ENCODE measurements around the gene KRTAP5-9.
"Not testable (repeated sequence)": the region's sequence is repeated elsewhere in the genome, so short reads cannot be mapped to it uniquely, and the experiment has no call there.

Gene KRTAP5-9, protein sequence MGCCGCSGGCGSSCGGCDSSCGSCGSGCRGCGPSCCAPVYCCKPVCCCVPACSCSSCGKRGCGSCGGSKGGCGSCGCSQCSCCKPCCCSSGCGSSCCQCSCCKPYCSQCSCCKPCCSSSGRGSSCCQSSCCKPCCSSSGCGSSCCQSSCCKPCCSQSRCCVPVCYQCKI

DNA sequence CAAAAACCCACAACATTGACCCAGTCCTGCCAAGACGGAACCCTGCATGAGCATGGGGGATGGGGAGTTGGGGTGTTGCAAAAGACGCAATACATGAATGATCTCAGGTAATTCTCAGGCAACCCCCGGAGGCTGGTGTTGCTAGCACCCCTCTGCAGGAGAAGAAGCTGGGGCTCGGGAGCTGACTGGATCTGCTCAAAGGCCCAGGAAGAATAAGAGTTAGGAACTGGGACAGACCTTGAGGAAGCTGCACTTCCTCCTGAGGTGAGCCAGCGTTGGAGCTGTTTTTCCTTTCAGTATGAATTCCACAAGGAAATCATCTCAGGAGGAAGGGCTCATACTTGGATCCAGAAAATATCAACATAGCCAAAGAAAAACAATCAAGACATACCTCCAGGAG is at the start of gene KRTAP5-9:
KRTAP5-9 (plus strand) TSS at position 301 of the 400 bp plus-strand sequence. CDS start 238 bp downstream, outside the sequence.
- DNase-seq: no peak

DNA sequence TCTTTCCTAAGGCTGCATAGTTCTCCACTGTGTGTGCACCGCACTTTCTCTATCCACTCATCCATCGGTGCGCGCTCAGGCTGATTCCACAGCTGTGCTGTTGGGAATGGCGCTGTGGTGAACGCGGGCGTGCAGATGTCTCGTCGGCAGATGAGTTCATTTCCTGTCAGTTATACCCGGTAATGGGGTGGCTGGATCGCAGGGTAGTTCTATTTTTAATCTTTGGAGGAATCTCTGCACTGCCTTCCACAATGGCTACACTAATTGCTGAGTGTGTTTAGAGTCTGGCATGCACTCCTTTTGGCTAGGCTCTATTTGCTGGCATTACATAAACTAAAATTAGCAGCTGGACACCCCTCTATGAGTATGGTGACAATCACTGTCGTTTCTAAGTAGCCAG is 49.1 kb upstream of the KRTAP5-9 start:
- DNase-seq: no peak

DNA sequence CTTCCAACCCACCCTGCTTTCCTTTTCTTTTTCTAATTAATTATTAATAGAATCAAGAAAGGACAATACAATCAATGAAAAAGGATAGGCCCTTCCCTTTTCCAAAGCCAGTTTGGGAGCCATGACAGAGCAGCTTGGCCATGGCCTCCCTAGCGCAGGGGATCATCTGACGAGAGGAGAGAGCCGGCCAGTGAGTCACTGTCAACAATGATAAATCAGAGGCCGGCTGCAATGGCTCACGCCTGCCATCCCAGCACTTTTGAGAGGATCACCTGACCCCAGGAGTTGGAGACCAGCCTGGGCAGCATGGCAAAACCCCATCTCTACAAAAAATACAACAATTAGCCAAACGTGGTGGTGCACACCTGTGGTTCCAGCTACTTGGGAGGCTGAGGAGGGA is 48.7 kb upstream of the KRTAP5-9 start:
- DNase-seq: no peak

DNA sequence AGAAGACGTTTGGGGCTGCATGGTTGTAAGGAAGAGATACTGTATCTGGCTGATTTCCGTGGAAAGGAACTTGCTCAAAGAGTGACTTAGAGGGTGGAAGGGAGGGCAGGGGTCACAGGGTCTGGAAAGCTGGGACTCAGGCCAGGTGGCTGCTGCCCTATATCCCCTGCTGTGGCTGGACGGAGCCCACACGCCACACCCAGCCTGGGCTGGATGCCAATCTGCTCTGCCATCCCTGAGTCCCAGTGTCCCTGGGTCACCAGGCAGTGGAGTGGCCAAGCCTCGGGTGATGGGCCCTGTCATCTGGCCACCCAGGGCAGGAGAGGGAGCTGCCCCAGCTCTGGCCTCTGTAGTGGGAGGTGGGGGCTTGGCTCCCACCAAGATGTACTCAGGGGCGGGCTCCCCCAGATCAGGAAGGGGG is 47.6 kb upstream of the KRTAP5-9 start:
- DNase-seq: no peak

DNA sequence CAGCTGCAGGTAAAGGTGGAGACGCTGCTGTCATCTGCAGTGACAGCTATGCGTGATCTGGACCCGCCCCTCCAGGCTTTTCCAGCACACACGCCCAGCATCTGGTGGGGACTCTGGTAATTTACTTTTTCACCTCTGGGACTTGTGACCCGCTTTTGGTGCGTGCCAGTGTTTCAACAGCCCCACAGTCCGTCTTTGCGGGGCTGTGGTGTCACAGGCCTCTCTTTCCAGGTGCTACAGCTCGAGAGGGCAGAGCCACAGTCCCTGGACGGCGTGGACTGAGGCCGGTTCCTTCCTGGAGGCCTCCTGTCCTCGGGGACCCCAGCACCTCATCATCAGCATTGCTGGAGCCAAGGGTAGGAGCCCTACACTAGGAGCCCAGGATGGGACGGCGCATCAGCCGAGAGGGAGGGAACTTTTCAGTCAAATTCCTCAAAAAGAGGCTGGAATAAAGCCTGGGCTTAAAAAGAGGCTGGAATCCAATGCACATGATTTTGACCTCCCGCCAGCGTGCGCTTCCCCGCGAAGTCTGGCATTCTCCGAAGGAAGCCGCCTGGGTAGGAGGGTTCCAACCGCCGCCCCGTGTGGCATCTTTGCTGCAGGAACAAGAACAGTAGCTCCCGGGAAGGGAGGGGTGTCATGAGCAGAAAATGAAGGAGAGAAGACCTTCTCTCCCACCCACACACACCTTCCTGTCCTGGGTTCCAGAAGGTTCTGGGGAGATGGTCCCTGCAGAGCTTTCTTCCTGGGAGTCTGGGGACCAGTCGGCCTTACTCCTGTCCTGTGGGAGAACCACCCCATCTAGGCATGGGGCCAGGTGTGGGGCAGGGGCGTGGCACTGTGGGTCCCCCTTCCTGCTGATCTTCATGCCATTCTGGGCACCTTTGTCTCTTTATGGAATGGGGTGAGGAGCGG is 46.9 kb upstream of the KRTAP5-9 start:
- no peak for DNase-seq

DNA sequence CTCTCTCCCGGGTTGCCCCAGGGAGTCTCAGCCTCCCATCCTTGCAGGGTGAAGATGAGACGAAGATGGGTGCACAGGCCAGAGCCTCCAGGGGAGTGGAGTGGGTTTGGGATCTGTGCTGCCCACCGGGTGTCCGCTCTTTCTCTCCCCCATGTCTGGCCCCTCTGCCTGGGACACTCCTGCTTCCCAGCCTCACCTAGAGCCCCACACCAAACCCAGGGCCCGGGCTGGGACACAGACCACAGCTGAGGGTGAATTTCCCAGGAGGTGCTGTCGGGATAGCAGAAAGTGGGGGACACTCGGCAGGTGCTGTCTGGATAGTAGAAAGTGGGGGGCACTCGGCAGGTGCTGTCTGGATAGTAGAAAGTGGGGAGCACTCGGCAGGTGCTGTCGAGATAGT is 46.2 kb upstream of the KRTAP5-9 start:
- no peak for DNase-seq

DNA sequence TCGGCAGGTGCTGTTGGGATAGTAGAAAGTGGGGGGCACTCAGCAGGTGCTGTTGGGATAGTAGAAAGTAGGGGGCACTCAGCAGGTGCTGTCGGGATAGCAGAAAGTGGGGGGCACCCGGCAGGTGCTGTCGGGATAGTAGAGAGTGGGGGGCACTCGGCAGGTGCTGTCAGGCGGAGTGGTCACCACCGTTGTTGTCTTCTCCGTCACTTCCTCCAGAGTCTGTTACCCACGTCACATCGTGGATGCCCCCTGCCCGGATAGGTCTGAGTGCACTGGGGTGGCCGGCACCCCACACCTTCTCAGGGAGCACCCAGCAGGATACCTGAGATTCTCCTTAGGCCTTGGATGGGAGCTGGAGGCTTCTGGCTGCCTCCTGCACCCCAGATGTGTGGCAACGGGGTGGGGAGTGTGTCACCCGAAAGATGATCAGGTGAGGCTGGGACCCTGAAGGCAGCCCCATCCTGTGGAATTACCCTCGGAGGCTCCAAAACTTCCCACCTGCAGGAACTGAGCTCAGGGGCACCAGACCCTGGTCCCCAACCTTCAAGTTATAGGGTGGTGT is 45.3 kb upstream of the KRTAP5-9 start:
- no peak for DNase-seq

DNA sequence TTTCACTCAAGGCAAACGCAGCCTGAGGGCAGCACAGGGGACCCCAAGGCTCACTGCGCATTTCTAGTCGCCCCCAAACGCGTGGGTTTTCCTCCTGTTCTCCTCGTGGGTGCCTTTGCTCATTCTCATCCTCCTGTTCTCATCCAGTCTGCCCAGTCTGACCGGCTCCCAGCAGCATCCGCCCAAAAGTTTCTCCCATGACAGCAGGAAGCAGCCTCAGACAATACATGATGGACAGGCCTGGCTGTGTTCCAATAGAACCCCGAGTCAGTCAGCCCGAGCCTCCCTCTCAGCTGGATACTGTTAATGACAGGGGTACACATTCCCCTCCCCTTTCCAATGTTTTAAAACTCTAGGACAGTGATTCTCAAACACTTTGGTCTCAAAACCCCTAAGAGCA is 43.7 kb upstream of the KRTAP5-9 start:
- DNase-seq: no peak

DNA sequence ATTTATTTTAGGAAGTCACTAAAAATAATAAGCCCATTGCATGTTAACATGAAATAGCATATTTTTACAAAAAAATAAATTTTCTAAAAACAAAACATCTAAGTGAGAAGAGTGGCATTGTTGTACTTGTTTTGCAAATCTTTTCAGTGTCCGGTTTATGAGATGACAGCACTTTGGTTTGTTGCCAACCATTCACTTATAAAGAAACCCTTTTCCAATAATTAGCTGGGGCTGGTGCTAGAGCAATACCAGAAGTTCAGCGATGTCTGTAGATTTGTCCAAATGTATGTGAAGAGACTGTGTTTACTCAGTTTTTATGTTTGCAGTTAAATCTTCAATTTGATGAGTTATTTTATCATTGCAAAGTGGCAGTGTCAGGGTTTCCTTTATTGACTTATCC is 43.2 kb upstream of the KRTAP5-9 start:
- DNase-seq: no peak

DNA sequence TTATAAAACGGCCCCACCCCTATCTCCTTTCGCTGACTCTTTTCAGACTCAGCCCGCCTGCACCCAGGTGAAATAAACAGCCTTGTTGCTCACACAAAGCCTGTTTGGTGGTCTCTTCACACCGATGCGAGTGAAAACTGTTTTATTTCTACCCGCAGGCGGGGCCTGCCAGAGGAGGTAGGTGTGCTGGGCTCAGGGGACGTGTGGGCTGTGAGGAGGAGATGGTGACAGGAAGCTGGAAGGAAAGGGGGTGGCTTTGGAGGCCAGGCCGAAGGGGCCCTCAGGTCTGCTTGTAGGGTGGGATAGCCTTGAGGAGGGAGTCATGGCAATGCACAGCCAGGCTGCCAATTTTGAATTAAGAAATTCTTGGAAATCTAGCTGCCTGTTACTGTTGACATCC is 42.4 kb upstream of the KRTAP5-9 start:
- no peak for DNase-seq

DNA sequence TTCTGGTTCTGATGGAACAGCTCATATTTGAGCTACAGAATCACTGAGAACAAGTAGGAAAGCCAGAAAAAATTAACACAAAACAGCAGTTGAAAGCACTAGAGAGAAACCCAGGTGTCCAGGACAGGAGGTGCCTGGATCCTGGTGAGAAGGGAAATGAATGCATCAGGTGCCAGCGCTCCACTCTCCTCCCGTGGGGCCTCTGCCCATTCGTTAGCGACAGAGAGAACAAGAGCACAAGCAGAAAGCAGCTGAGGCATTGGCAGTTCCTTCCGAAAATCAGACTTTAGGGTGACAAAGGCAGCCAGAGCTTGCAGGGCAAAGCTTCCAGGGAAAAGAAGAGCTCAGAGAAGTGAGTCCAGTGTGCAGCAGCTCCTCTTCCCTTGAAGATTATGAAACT is 41.1 kb upstream of the KRTAP5-9 start:
- no peak for DNase-seq

DNA sequence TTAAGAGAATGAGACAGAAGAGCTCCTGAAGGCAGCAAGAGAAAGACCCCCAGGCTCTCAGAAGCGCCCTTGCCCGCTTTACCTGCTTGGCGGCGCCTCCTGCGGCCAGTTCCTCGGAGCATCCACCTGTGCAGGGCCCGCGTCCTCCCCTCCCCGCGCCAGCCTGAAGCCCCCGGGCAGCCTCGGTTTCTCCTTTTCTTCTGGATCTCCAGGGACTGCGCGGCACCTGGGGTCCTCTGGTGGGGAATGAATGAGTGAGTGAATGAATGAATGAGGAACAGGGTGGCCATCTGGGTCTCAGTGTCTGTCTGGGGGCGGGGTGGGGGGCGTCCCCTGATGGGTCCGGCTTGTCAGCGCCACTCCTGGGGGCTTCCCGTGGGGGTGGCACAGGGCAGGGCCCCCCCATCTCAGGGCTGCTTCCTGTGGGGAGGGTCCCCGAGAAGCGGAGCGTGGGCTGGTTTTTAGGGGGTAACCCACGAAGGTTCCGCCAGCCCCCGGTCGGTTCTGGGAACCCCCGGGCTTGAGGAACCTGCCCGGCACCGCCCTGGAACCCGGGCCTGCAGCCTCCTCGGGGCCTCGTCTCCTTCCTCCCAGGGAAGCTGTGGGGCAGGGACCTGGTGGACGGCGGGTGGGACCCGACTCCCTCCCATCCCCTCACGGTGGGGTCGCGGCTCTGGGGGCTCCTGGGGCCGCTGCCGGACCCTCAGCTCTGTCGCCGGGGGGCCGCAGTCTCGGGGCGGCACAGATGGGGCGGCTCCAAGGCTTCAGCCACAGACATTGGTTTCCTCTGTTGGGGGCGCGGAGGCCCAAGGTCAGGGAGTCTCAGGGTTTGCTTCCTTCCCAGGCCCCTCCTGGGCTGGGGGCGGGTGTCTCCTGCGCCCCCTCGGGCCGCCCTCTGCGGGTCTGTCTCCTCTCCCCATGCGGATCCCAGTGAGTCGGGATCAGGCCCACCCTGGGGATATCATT is 29.4 kb upstream of the KRTAP5-9 start:
- no peak for DNase-seq

DNA sequence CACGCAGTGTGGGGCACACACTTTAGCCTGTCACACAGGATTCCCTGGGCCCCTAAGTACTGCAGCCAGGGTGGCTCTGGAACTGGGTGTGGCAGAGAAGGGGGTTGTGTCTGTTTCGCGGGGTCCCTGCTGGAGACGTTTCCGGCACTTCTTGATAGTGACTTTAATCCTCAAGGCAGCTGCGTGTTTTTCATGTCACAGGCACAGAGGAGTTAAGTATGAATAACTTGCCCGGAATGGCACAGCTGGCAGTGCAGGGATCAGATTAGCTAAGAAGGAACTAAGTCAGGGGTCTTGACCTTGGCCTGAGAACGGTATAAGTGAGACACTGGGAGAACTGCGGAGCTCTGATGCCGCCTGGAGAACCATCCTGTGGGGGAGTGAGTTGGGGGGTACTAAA is 28.7 kb upstream of the KRTAP5-9 start:
- DNase-seq: no peak

DNA sequence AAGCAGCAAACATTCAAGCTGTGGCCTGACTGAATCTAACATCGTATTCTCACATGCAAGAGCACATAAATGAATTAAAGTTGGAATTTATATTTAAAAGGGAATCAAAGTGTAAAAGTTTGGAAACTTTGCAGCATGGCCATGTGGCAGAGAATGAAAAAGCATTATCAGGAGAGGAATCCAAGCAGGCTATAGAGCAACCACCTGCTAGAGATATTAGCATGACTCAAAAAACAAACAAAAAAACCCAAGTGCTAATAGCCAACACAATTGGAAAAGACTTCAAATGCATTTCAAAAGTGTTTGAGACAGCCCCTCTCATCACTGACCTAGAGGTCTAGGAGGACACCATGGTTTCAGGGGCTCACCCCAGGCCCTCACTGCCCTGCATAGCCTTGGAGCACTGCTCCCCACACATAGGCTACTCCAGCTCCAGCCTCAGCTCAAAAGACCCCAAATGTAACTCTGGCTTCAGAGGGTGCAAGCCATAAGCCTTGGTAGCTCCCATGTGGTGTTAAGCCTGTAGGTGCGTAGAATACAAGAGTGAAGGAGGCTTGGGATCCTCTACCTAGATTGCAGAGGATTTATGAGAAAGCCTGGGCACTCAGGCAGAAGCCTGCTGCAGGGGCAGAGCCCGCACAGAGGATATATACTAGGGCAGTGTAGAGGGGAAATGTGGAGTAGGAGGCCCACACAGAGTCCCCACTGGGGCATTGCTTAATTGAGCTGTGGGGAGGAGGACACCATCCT is 22.9 kb upstream of the KRTAP5-9 start:
- DNase-seq: no peak

DNA sequence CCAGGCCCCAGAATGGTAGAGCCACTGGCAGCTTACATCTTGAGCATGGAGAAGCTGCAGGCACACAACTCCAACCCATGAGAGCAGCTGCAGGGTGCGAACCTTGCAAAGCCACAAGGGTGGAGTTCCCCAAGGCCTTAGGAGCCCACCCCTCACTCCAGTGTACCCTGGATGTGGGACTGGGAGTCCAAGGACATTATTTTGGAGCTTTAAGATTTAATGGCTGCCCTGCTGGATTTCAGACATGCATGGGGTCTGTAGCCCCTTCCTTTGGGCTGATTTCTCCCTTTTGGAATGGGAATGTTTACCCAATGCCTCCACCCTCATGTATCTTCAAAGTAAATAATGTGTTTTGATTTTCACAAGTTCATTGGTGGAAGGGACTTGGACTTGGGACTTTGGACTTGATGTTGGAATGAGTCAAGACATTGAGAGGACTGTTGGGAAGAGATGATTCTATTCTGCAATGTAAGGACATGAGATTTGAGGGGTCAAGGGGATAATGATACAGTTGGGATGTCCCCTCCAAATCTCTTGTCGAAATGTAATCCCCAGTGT is 22.2 kb upstream of the KRTAP5-9 start:
- no peak for DNase-seq

DNA sequence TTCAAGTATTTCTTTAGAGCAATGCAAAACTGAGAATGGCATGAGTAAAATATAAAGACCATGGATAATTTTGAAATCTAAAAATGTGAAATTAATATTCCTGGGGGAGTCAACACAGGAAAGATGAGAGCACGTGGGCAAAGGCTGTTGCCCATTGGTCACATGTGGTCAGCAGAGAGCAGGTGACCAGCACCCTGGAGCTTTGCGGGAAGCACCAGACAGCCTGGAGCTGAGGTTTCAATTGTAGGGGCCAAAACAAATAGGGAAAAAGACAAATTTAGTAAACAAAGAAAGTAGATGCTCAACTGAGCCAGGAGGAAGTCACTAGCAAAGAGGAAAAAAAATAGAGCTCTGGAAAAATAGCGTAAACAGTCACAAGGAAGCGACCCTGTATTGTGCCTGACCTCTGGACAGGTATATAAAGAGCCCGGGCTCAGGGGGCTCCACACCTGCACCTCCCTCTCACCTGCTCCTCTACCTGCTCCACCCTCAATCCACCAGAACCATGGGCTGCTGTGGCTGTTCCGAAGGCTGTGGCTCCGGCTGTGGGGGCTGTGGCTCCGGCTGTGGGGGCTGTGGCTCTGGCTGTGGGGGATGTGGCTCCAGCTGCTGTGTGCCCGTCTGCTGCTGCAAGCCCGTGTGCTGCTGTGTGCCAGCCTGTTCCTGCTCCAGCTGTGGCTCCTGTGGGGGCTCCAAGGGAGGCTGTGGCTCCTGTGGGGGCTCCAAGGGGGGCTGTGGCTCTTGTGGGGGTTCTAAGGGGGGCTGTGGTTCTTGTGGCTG is 21.2 kb upstream of the KRTAP5-9 start, which contains the start of gene KRTAP5-7:
KRTAP5-7 (plus strand) TSS at position 472 of the 780 bp plus-strand sequence; CDS start at position 506, 34 bp downstream.
- DNase-seq: not testable (repeated sequence)

DNA sequence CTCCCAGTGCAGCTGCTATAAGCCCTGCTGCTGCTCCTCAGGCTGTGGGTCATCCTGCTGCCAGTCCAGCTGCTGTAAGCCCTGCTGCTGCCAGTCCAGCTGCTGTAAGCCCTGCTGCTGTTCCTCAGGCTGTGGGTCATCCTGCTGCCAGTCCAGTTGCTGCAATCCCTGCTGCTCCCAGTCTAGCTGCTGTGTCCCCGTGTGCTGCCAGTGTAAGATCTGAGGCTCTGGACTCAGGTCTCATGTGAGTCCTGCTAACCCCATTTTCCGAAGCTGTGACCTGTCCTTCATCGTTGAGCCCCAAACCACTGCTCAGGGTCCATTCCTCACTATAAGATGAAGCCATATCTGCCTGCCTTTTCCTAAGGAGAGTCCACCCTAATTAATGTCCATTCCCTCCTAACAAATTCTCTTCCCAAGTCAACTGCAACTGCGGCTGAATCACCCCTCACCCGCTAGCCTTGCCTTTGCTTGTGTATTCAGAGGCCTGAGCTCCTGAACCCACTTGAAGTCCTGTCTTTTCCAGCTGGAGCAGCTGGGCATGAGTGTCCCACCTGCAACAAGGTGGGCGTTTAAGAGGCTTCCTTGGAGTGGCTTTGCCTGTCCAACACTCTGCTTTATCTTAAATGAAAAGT is 20.5 kb upstream of the KRTAP5-9 start:
- DNase-seq: no peak

DNA sequence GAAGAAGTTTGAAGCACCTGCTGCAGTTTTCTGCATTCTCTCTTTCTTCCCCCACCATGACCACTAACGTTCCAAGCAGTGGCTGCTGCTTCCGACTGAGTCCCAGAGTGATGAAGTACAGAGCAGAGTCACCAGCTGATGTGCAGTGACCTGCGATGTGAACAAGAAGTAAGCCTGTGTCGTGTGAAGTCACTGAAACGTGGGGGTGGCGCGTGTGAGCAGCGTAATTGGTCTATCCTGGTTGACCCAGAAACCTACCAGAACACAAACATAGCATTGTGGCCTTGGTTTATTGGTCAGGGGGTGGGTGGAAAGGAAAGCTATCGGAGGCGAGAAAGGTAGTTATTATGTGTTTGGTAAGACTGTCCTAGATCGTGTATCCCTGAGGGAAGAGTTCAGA is 17.6 kb upstream of the KRTAP5-9 start:
- DNase-seq: no peak

DNA sequence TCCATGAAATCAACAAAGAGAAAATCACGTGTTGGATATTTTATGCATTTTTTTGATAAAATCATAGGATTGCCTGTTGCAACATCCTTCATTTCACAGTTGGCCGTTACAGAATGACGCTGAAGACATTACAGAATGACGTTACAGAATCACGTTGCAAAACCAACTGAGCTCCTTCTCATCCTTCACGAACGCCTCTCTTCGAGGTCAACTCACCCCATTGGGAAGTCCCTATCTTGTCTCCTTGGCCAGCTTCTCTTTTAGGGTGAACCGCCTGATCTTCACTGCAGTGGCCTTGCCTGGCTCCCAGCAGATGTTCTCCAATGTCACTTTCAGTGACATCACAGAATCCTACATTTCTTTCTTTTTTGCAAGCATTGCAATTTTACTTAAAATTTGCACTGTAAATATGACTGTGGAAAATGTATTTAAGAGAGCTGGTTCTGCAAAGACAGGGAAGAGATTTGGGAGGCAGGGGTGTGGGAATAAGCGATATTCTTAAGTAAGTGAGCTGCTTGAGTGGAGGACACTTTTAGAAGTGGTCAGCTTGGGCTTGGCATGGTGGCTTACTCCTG is 16.1 kb upstream of the KRTAP5-9 start:
- no peak for DNase-seq

All from activated CD4-positive, alpha-beta T cell treated with anti-CD3 and anti-CD28 coated beads for 48 hours (primary cell).